GM21423 (cell line): ENCODE data around the gene KCTD10.

ENCODE experiments used
- ATAC-seq: cut with Tn5 transposase; IDR thresholded peaks from one replicate; pipeline ENCODE4 v1.9.1; 2021; ENCODE audit warnings: mild to moderate bottlenecking, moderate library complexity; ENCODE audit not compliant: unreplicated experiment

The KCTD10 gene

GRCh38 chr12:109495012-109495411, 17.9 kb upstream of the KCTD10 start:
- no peak for ATAC-seq

GRCh38 chr12:109494348-109494881, 17.3 kb upstream of the KCTD10 start:
- no peak for ATAC-seq

- no peak for ATAC-seq
Observed at GRCh38 chr12:109493938-109494337, 16.8 kb upstream of the KCTD10 start.

GRCh38 chr12:109493090-109493489, 16.0 kb upstream of the KCTD10 start:
- ATAC-seq, result no peak

GRCh38 chr12:109492371-109492770, 15.3 kb upstream of the KCTD10 start:
- ATAC-seq, result no peak

GRCh38 chr12:109491671-109492070, 14.6 kb upstream of the KCTD10 start:
- ATAC-seq, result no peak

- no peak for ATAC-seq
Observed at GRCh38 chr12:109489955-109490565, 13.0 kb upstream of the KCTD10 start.

- no peak for ATAC-seq
Observed at GRCh38 chr12:109489016-109489954, 12.2 kb upstream of the KCTD10 start.

- ATAC-seq, result no peak
Observed at GRCh38 chr12:109488051-109488665, 11.1 kb upstream of the KCTD10 start.

GRCh38 chr12:109487181-109488050, 10.3 kb upstream of the KCTD10 start:
- ATAC-seq, result no peak

GRCh38 chr12:109485201-109485600, 8.1 kb upstream of the KCTD10 start:
- ATAC-seq, result no peak

- ATAC-seq, result no peak
Observed at GRCh38 chr12:109483346-109483745, 6.2 kb upstream of the KCTD10 start.

- no peak for ATAC-seq
Observed at GRCh38 chr12:109482894-109483293, 5.8 kb upstream of the KCTD10 start.

- no peak for ATAC-seq
Observed at GRCh38 chr12:109482491-109482890, 5.4 kb upstream of the KCTD10 start.

- no peak for ATAC-seq
Observed at GRCh38 chr12:109481863-109482262, 4.8 kb upstream of the KCTD10 start.

GRCh38 chr12:109480356-109480755, 3.3 kb upstream of the KCTD10 start:
- ATAC-seq, result no peak

GRCh38 chr12:109479761-109480160, 2.7 kb upstream of the KCTD10 start:
- no peak for ATAC-seq

- ATAC-seq, result no peak
Observed at GRCh38 chr12:109477963-109478315, 839 bp upstream of the KCTD10 start.

GRCh38 chr12:109476807-109477184, 304 bp downstream of the KCTD10 start:
- peak; percentile 8 for ATAC-seq

GRCh38 chr12:109475993-109476806, 900 bp downstream of the KCTD10 start:
- ATAC-seq, result no peak
